ENCODE results near the gene CCDC34. TPM values are rescaled to one million over a fixed set of nuclear protein-coding genes. Genes with fewer than 3 reads are reported as not detected.

CCDC34 gene
- total RNA-seq, 1 donor from 2014 or later: 1.6 TPM

DNA sequence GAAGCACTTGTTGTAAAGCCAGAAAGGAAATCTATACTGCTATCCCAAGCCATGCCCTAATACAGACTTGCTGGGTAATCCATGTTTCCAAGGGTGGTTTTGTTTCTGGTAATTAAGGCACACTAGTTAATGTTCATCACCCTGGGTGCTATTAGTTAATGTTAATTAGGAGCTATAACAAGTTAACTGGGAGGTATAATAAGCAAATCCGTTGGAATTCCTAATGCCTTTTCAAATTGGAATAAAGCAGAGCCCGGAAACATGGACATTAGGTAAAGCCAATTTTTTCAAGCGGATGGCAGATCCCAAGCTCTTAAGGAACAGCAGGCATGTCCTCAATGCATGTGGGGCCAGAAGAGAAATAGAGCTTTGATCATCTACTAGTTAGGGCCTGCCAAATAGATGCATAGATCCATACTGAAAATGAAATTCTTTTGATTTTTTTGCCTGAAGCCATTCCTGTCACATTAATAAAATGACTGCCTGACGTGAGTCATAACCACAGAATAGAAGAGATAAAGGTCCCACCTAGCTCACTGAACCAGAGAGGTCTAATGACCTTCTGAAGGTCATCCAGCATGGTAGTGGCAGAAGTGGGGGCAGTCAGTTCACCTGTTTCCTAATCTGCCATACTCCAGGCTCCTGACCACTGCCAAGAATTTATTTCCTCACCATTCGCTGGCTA lies 28.5 kb upstream of the CCDC34 start:
- intact Hi-C loops (cut with DNase I): no loop called here
- DNase-seq: no peak
- H3K4me3 ChIP-seq: no peak overlapping the region
- no peak for ATAC-seq
- no peak overlapping the region for H3K27ac ChIP-seq
- no peaks in the 10 kb centered on the region for H3K9me3 ChIP-seq
- no peaks in the 10 kb centered on the region for H3K36me3 ChIP-seq
- no peaks in the 10 kb centered on the region for H3K27me3 ChIP-seq
- peaks cover 6% of the 10 kb centered on the region for H3K4me1 ChIP-seq
- TF ChIP-seq, protein P1, sequence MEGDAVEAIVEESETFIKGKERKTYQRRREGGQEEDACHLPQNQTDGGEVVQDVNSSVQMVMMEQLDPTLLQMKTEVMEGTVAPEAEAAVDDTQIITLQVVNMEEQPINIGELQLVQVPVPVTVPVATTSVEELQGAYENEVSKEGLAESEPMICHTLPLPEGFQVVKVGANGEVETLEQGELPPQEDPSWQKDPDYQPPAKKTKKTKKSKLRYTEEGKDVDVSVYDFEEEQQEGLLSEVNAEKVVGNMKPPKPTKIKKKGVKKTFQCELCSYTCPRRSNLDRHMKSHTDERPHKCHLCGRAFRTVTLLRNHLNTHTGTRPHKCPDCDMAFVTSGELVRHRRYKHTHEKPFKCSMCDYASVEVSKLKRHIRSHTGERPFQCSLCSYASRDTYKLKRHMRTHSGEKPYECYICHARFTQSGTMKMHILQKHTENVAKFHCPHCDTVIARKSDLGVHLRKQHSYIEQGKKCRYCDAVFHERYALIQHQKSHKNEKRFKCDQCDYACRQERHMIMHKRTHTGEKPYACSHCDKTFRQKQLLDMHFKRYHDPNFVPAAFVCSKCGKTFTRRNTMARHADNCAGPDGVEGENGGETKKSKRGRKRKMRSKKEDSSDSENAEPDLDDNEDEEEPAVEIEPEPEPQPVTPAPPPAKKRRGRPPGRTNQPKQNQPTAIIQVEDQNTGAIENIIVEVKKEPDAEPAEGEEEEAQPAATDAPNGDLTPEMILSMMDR (IDR thresholded peaks at IDR 0.05): no peak

DNA sequence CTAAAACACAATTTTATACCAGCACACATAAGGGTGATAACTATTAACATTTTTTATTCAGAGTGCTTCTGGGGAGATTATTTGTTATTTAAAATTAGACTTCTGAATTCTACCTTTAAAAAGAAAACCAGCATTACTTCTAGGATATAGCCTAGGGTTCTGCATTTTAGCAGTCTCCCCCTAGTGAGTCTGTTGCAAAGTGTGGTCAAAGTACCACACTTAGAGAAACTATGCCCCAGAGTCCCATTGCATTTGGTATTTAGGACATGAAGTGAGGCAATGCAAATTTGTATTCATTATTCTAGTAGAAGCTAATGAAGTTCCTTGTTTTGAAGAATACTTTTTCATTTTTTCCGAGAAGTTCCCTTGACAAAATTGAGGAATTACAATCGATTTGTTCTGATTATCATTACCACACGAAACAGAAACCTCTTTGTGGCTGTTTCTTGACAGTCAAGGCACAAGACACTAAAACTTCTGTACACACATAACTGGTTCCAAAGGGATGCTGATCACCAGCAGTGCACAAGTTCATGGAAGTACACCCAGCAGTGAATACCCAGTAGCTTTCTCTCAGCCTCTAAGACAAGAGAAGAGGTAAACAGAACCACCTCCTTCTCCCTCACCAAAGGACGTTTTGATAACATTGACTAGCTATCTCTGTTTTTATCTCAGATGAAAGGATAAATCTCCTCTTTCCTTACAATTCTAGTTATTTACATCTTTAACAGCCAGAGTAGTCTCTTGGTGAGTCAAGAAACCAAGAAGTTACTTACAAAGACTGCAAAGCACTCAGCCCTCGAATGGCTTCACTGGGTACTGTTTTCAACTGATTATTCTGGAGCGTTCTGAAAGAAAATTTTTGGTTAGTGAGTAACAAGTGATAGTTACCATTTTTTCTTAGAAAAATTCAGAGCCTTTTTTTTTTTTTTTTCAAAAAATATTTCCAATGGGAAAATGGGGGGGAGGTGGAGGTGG lies 27.6 kb upstream of the CCDC34 start:
- H3K9me3 ChIP-seq: no peaks in the 10 kb centered on the region
- H3K27ac ChIP-seq: no peak overlapping the region
- DNase-seq (no peak), ATAC-seq (no peak)
- H3K4me1 ChIP-seq: no peaks in the 10 kb centered on the region
- TF ChIP-seq, protein P1 (IDR thresholded peaks at IDR 0.05): no peak
- intact Hi-C loops (cut with DNase I): no loop called here
- H3K27me3 ChIP-seq: no peaks in the 10 kb centered on the region
- H3K4me3 ChIP-seq: no peak overlapping the region
- H3K36me3 ChIP-seq: no peaks in the 10 kb centered on the region

DNA sequence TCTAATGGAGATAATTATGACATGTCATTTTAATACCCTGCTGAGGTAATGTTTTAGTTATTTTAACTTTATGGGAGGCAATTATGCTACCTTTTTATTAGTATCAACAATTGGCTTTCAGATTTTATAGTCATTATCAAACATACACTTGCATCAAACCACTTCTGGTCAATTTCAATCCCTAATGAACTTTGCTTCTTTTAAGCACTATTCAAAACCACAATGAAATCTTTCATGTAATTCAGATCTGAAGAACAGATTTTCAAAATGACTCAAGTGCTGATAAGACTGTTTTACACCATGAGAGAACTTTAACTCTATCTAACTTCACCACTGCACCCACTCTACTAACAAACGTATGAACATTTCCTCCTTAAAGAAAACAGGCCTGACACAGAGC lies 25.9 kb upstream of the CCDC34 start:
- no peak overlapping the region for H3K27ac ChIP-seq
- H3K36me3 ChIP-seq: no peaks in the 10 kb centered on the region
- TF ChIP-seq, protein P1 (IDR thresholded peaks at IDR 0.05): no peak
- intact Hi-C loops (cut with DNase I): no loop called here
- ATAC-seq: no peak
- H3K27me3 ChIP-seq: no peaks in the 10 kb centered on the region
- H3K4me3 ChIP-seq: no peak overlapping the region
- H3K9me3 ChIP-seq: no peaks in the 10 kb centered on the region
- no peaks in the 10 kb centered on the region for H3K4me1 ChIP-seq
- no peak for DNase-seq

DNA sequence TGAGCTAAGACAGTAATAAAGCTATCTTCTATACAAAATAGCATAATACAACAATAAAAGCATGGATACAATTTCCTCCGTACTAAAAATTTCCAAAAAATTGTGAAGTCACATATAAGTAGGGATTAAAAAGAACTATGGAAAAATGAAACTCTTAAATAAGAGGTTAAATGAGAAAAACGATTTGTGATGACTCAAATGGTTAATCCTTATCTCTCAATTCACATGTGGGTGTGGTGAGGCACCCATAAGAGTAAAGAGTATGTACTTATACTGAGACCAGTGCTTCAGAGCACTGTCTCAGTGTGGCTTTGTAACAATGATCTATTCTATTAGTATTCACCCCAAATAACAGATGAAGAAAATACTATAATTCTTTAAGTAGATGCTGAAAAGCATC lies 25.0 kb upstream of the CCDC34 start:
- Histone ChIP-seq H3K27me3 (no peaks in the 10 kb centered on the region), H3K4me3 (no peak overlapping the region), H3K36me3 (no peaks in the 10 kb centered on the region), H3K4me1 (no peaks in the 10 kb centered on the region), H3K27ac (no peak overlapping the region), H3K9me3 (no peaks in the 10 kb centered on the region)
- DNase-seq (no peak), ATAC-seq (no peak)
- intact Hi-C loops (cut with DNase I): no loop called here
- TF ChIP-seq, protein P1 (IDR thresholded peaks at IDR 0.05): no peak

DNA sequence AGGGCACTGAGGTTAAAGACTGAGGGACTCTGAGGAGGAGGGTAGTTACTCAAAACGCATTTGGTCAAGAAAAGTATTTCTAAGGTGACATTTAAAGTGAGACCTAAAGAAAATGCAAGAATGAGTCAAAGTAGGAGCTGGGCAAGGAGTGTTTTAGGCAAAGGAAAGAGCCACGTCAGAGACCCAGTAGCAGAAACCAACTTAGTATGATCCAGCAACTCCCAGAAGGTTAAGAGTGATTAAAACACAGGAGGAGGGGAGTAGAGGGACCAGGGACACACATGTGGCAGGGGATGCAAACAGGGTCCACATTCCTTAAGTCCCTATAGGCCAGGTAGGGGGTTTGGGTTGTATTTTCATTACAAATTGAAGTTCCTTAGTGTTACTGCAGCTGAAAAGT lies 24.3 kb upstream of the CCDC34 start:
- TF ChIP-seq, protein P1 (IDR thresholded peaks at IDR 0.05): no peak
- ATAC-seq: no peak

More for the DNA sequence above, 24.3 kb upstream of the CCDC34 start:
- Histone ChIP-seq H3K4me3 (no peak overlapping the region), H3K27ac (no peak overlapping the region), H3K27me3 (no peaks in the 10 kb centered on the region), H3K4me1 (no peaks in the 10 kb centered on the region), H3K36me3 (no peaks in the 10 kb centered on the region), H3K9me3 (no peaks in the 10 kb centered on the region)
- DNase-seq: no peak
- intact Hi-C loops (cut with DNase I): no loop called here

All from upper lobe of right lung (tissue), 1 donor.